NCI-H2196 treated with DMSO at 0.1 percent for 48 hours (cell line): Measurements from ENCODE around the gene KCNMA1.

ENCODE experiments used
- DNase-seq: peaks from one replicate; lab custom pipeline; 2025; ENCODE audit not compliant: unreplicated experiment; lab: John Stamatoyannopoulos, UW

The KCNMA1 gene

DNA sequence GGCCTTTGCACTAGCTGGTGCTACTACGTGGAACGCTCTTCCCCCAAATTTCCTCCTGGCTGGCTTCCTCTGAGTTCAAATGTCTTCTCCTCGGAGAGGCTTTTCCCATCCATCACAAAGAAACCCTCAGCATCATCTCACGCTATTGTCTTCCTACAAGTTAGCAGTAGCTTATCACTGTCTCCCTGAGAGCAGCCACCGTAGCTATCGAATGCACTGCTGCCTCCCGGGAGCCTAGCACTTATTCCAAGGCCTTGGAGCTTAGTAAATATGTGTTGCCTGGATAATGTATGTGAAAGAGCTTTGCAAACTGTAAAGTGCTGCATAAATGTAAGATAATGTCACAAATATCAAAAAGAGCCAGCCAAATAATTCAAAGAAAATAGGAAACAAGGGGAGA lies 124.4 kb downstream of the KCNMA1 start:
- DNase-seq: no peak

DNA sequence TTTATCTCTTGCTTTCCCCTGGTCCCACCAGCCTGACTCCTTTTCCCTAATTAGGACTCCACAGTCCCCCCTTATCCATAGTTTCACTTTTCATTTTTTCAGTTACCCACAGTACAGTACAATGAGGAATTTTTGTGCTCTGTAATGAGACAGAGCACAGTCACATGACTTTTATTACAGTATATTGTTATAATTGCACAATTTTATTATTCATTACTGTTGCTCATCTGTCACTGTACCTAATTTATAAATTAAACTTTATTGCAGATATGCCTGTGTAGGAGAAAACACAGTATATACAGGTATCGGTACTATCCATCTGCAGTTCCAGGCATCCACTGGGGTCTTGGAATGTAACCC lies 125.4 kb downstream of the KCNMA1 start:
- DNase-seq: no peak

GRCh38 chr10:77511498-77512218 lies 126.0 kb downstream of the KCNMA1 start:
- DNase-seq: no peak

DNA sequence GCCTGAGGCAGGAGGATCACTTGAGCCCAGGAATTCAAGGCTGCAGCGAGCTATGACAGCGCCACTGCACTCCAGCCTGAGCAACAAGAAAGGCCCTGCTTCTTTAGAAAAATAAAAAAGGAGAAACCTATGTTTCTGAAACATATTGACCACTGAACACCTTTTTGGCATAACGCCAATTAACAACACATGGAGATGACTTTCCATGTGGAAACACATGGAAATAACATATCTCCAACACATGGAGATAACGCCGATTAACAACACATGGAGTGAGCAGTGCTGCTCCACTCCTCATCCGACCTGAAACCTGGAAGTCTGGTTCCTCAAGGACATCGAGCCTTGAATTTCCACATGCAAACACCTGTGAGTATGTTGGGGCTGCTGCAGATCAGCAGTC lies 126.9 kb downstream of the KCNMA1 start:
- no peak for DNase-seq

GRCh38 chr10:77510294-77510693 lies 127.3 kb downstream of the KCNMA1 start:
- no peak for DNase-seq

GRCh38 chr10:77509391-77509790 lies 128.2 kb downstream of the KCNMA1 start:
- DNase-seq: no peak

DNA sequence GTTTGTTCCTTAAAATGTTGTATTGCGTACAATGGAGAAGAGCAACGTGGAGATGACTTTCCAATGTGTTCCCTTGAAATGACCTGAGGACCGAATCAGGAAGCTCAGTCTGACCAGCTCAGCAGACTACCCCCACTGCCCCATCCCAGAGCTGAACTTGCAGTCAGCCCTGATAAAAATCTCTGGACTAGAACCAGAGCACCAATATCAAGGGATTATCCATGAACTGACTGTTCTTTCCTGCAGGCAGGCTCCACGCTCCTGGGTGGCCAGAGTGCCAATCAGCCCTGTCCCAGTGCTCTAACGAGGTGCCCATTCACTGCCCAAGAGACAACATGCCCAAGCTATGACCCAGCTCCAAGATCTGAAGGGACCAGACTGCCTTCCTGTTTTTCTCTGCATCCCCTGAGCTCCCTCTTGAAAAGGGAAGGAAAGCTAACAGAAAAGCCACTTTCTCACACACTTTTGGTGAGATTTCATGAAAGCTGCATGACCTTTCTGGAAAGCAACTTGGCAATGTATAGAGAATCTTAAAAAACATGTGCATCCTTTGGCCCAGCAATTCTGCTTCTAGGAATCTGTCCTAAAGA lies 130.2 kb downstream of the KCNMA1 start:
- DNase-seq: no peak

DNA sequence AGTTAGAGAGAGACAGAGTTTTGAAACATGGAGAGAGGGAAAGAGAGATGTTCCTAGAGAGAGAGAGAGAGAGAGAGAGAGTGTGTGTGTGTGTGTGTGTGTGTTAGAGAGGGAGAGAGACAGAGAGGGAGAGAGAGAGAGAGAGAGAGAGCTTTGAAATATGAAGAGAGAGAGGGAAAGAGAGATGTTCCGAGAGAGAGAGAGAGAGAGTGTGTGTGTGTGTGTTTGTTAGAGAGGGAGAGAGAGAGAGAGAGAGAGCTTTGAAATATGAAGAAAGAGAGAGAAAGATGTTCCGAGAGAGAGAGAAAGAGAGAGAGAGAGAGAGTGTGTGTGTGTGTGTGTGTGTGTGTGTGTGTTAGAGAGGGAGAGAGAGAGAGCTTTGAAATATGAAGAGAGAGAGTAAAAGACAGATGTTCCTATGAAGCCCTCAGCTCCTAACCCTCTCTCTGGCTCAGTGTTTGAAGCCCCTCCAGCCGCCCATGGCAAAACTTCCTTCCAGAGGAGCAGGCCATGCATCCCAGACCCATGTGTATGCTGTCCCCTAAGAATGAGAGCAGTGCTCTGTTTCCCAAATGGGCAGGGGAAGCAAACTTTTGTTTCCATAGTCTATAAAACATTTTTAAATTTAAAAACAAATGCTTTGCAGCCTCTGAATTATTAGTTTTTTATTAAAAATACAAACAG lies 130.9 kb downstream of the KCNMA1 start:
- no peak for DNase-seq

- no peak for DNase-seq
Observed at GRCh38 chr10:77505431-77506334, 131.9 kb downstream of the KCNMA1 start.

DNA sequence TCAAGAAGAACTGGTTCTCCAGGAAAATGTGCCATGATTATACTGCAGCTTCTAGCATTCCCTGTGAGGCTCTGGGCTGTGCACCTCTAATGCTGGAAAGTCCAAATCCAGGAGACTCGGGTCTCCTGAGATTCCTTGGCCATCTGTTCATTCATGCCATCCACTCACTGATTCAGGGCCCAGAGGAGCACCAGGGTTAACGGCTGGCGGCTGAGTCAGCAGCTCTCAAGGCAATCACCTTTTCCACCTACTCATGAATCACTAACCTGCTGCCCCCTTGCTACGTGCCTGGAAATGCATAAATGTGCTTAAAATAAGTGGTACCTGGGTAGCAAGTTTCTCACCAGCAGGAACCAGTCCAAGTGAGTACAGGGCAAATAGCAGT lies 132.7 kb downstream of the KCNMA1 start:
- no peak for DNase-seq

GRCh38 chr10:77504196-77504872 lies 133.3 kb downstream of the KCNMA1 start:
- DNase-seq: no peak

DNA sequence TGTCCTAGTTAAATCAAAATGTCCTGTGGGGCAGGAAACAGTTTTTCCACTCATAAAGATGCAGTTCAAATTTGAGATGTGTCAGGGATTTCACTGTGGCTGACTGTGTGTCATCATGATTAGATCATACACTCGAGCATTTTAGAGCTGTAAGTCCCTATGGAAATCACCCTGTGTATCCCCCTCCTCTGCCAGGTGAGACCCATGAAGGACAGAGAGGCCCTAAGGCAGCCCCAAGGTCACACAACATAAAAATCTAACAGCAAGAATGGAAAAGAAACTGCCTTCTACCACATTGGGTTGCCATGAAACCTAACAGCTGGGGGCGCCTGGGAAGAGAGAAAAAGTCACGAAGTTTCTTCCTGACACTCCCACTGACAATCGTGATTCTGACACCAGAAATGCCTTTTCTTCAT lies 135.8 kb downstream of the KCNMA1 start:
- no peak for DNase-seq

- DNase-seq: no peak
Observed at GRCh38 chr10:77501152-77501845, 136.3 kb downstream of the KCNMA1 start.

- no peak for DNase-seq
Observed at GRCh38 chr10:77500754-77501151, 136.9 kb downstream of the KCNMA1 start.

DNA sequence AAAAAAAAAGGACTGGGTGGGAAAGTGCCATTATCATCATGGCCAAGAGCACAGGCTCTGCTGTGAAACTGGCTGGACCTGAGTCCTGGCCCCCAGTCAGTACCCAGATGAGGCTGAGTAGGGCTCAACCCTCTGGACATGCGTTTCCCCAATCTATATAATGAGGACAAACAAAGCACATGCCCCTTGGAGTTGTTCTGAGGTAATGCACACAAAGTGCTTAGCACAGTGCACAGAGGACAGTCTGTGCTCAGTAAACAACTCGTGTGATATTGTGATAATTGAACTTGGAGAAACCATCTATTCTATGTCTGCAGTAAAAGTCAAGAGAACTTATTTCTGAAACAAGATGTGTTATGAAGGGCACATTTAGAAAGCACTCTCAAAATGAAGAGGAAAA lies 138.8 kb downstream of the KCNMA1 start:
- no peak for DNase-seq

- DNase-seq: no peak
Observed at GRCh38 chr10:77498210-77498609, 139.4 kb downstream of the KCNMA1 start.

DNA sequence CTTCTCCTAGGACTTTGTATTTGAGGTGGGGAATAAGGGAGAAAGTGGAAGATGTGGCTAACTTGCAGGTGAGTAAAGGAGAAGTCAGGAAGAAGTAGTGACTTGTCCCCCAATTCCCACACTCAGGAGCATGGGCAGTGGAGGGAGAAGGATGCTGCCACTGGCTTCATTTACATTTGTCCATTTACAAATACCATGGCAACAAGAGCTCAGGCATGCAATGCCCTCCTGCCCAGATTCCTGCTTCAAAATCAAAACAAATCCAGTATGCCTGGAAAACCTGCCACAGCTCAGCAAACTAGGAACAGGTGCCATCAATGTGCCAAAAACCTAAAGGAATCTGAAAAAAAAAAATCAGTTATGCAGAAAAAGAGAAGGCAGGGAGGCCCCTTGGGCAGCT lies 139.9 kb downstream of the KCNMA1 start:
- DNase-seq: no peak

DNA sequence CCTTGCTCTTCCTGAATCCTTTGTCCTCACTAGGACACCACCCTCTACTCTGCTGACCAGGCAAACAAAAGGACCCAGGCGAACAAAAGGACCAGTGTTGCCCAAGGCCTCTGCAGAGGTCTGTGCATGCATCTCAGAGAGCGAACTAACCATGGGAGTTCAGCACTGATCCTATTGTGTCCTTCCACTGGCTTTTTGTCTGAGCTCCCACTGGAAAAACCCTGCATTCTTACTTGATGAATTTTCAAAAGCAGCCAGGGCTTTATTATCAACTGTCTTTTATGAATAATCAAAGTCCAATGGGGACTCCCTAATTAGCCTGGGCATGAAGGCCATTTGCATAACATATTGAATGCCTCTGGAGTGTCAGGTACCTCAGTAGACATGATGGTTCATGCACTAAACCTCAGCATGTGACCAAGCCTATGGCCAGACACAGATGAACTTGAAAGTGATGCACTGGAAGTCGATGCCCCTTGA lies 140.6 kb downstream of the KCNMA1 start:
- DNase-seq: no peak

DNA sequence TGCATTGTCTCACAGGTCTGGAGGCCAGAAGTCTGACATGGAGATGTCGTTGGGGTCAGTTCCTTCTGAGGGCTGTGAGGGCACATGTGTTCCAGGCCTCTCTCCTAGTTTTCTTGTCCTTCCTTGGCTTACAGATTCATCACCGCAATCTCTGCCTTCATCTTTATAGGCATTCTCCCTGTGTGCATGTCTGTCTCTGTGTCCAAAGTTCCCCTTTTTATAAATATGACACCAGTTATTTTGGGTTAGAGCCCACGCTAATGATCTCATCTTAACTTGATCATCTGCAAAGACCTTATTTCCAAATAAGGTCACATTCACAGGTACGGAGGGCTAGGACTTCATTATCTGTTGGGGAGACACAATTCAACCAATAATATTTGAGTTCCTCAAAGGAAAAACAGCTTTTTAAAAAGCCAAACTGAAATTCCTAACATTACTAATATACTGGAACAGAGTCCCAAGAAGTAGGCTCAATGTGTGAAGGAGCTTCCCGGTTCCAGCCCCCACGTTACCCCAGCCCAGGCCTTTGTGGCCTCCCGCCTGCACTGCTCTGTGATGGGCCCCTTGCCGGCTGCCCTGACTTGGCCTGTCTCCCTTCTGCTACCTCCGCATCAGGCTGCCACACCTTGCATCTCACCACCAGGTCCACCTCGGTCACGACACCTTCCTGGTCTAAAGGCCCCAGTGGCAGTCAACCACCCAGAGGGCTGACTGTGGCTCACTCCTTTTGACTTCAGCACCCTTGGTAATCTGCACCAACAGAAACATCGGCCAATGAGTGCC lies 142.7 kb downstream of the KCNMA1 start:
- no peak for DNase-seq
